Thyroid gland (tissue), 4 donors: ENCODE results near the gene RNF220. TPM values are rescaled to one million over a fixed set of nuclear protein-coding genes. Genes with fewer than 3 reads are reported as not detected.

Source experiments
- DNase-seq, 2 donors: peaks; one replicate each; pipeline ENCODE4 v3.0.0-alpha.2; 2019
- H3K27ac ChIP-seq, 3 donors: fragments of 200-600 bp; sonication (generic); 1 replicate in 2 of 3; 2 replicates in 1 of 3; pipeline ENCODE4 v1.5.1; 2016 to 2019; ENCODE audit warnings: mild to moderate bottlenecking in 1 of 3, moderate library complexity in 1 of 3
- H3K27me3 ChIP-seq: fragments of 200-600 bp; sonication (generic); one replicate; pipeline ENCODE4 v1.5.1; 2019
- H3K36me3 ChIP-seq, 2 donors: fragments of 200-600 bp; sonication (generic); one replicate each; pipeline ENCODE4 v1.5.1; 2016 to 2019
- H3K4me1 ChIP-seq, 2 donors: fragments of 200-600 bp; sonication (generic); one replicate each; pipeline ENCODE4 v1.5.1; 2017 to 2019
- H3K4me3 ChIP-seq, 3 donors: fragments of 200-600 bp; sonication (generic); replicated peaks in 1 of 3; 1 replicate in 2 of 3; 2 replicates in 1 of 3; pipeline ENCODE4 v1.5.1; 2016; ENCODE audit warnings: mild to moderate bottlenecking in 1 of 3
- H3K9me3 ChIP-seq: fragments of 200-600 bp; sonication (generic); one replicate; pipeline ENCODE4 v1.5.1; 2017
- CTCF ChIP-seq, 6 experiments: fragments of 200-600 bp in 3 of 6; fragments of 450-650 bp in 3 of 6; sonication (generic) in 3 of 6; IDR thresholded peaks; one replicate each; pipeline ENCODE4 v1.5.1; 2016 to 2019; ENCODE audit warnings: antibody characterized with exemption in 6 of 6, mild to moderate bottlenecking in 2 of 6, inconsistent platforms in 1 of 6, moderate library complexity in 1 of 6
- POLR2A ChIP-seq, 2 donors: fragments of 450-650 bp; IDR thresholded peaks; one replicate each; pipeline ENCODE4 v1.6.1; 2017; ENCODE audit warnings: antibody characterized with exemption in 2 of 2, mild to moderate bottlenecking in 2 of 2, moderate library complexity in 1 of 2
- WGBS, 2 donors: methylation state at CpG; one replicate each; pipeline ENCODE4 v1.1.5; 2017; 5-methylcytosine and 5-hydroxymethylcytosine counted together
- intact Hi-C: fragments of 100-400 bp; cut with DNase I; formaldehyde crosslinking; loops from one replicate; pipeline ENCODE4 v1.15.1; 2023
- total RNA-seq, 4 donors: library from RNA; depleted of rRNA; stranded (reverse); fragments of >200 nt; gene quantifications; one replicate each; pipeline ENCODE4 v1.2.3, GENCODE V29; 2016

The RNF220 gene
- total RNA-seq, 4 donors from 2014 or later, result 88.7 to 117 (median 102) TPM

- no peak for DNase-seq
- Histone ChIP-seq H3K4me1 (no peaks in the 10 kb centered on the region), H3K27me3 (no peaks in the 10 kb centered on the region), H3K36me3 (peaks cover 68 to 76% of the 10 kb centered on the region in 2 donors), H3K27ac (no peak overlapping the region), H3K9me3 (no peaks in the 10 kb centered on the region), H3K4me3 (no peak overlapping the region)
- intact Hi-C loops, result no loop called here
- TF ChIP-seq POLR2A (IDR thresholded peaks at IDR 0.05) (no peak), CTCF (IDR thresholded peaks at IDR 0.05) (no peak)
- 85 to 92% methylated on average over 12 of the region's 12 CpGs for WGBS, 2 donors
These were observed 236.4 kb downstream of the RNF220 start for GRCh38 chr1:44641126-44642102.

GRCh38 chr1:44642255-44642654 lies 237.2 kb downstream of the RNF220 start:
- H3K36me3 ChIP-seq, result peaks cover 59 to 69% of the 10 kb centered on the region in 2 donors
- 93 to 95% methylated on average over 2 of the region's 2 CpGs for WGBS, 2 donors
- no peaks in the 10 kb centered on the region for H3K9me3 ChIP-seq
- DNase-seq, result no peak
- H3K27ac ChIP-seq, result no peak overlapping the region
- H3K27me3 ChIP-seq, result no peaks in the 10 kb centered on the region
- H3K4me1 ChIP-seq, result no peaks in the 10 kb centered on the region
- intact Hi-C loops, result no loop called here
- H3K4me3 ChIP-seq, result no peak overlapping the region
- no peak for TF ChIP-seq POLR2A (IDR thresholded peaks at IDR 0.05)
- TF ChIP-seq CTCF (IDR thresholded peaks at IDR 0.05), result no peak

- peaks cover 53 to 70% of the 10 kb centered on the region in 2 donors for H3K36me3 ChIP-seq
- no peaks in the 10 kb centered on the region for H3K4me1 ChIP-seq
- WGBS, 2 donors, result 93% methylated on average over 3 of the region's 3 CpGs
- no peak for DNase-seq
- no peaks in the 10 kb centered on the region for H3K9me3 ChIP-seq
- TF ChIP-seq CTCF (IDR thresholded peaks at IDR 0.05), result no peak
- no peak for TF ChIP-seq POLR2A (IDR thresholded peaks at IDR 0.05)
- intact Hi-C loops, result no loop called here
- no peaks in the 10 kb centered on the region for H3K27me3 ChIP-seq
- no peak overlapping the region for H3K27ac ChIP-seq
- no peak overlapping the region for H3K4me3 ChIP-seq
These were observed 237.9 kb downstream of the RNF220 start for GRCh38 chr1:44642925-44643324.

- H3K4me3 ChIP-seq, result no peak overlapping the region
- H3K4me1 ChIP-seq, result no peaks in the 10 kb centered on the region
- 84 to 89% methylated on average over 9 of the region's 9 CpGs for WGBS, 2 donors
- H3K27ac ChIP-seq, result no peak overlapping the region
- intact Hi-C loops, result no loop called here
- no peaks in the 10 kb centered on the region for H3K9me3 ChIP-seq
- peaks cover 50 to 67% of the 10 kb centered on the region in 2 donors for H3K36me3 ChIP-seq
- H3K27me3 ChIP-seq, result no peaks in the 10 kb centered on the region
- TF ChIP-seq POLR2A (IDR thresholded peaks at IDR 0.05), result no peak
- TF ChIP-seq CTCF (IDR thresholded peaks at IDR 0.05), result no peak
- no peak for DNase-seq
These were observed 238.8 kb downstream of the RNF220 start for GRCh38 chr1:44643721-44644334.

- no peak for TF ChIP-seq CTCF (IDR thresholded peaks at IDR 0.05)
- no peak for TF ChIP-seq POLR2A (IDR thresholded peaks at IDR 0.05)
- Histone ChIP-seq H3K36me3 (peaks cover 50 to 70% of the 10 kb centered on the region in 2 donors), H3K27ac (no peak overlapping the region), H3K4me3 (no peak overlapping the region), H3K4me1 (no peaks in the 10 kb centered on the region), H3K27me3 (no peaks in the 10 kb centered on the region), H3K9me3 (no peaks in the 10 kb centered on the region)
- DNase-seq, result no peak
- WGBS, 2 donors, result 90 to 98% methylated on average over 6 to 7 of the region's 7 CpGs
- intact Hi-C loops, result no loop called here
These were observed 239.8 kb downstream of the RNF220 start for GRCh38 chr1:44644806-44645205.
